HS-27A (cell line): ENCODE data around the gene SPATA16.
"Not testable (repeated sequence)": the region's sequence is repeated elsewhere in the genome, so short reads cannot be mapped to it uniquely, and the experiment has no call there.

Experiments
- DNase-seq: peaks from one replicate; pipeline ENCODE4 v3.0.0-alpha.2; 2012; ENCODE audit warnings: low read depth, missing footprints

SPATA16 gene

DNA sequence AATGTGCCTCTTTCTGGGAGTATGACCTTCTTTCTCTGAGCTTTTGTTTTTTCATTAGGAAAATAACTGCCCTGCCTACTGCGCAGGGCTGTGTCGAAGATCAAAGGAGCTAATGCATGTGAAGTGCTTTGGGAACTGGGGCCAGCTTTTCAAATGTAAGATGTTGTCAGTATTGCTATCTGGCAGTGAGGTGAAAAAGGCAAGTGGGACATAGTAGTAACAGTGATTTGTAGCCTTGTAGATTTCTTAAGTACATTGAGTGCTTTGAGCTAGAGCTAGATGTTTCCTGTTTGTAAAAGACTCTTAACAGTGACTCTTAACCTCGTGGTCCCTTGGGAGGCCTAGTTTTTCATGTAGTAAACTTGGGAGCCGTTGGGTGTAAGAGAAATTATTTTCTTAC is 264.0 kb downstream of the SPATA16 start:
- DNase-seq, result no peak

DNA sequence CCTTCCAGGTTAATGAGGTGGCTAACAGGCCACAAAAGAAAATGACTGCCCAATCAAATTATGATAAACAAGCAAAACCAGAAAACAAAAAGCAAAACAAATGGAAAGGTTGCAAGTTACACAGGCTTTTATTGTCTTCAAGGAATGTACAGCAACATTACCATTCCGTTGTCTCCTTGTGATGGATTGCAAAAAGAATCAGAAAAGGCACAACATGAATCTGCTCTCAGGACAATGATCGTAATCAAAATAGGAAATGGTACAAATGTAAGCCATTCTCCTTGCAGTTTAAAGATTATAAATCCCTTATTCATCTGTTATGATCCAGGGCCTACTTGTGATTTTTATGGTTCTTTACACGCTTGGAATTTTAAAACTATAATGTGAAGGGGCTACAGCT is 264.7 kb downstream of the SPATA16 start:
- DNase-seq, result no peak

DNA sequence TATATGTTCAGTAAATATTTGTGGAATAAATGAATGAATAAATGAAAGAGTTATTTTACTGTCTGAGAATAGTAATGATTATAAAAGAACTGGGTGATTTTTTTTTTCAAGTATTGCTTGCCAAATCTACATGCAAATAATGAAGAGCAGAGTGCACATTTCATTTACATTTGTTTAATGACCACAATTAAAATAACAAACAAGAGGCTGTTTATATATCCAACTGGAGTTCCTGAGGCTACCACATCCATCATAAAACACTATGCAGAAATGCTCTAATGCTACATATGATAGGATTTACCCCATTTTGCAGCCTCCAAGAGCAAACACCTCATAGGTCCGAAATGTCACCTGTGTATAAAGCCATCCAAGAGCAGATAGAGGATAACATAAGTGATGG is 266.0 kb downstream of the SPATA16 start:
- DNase-seq, result no peak

DNA sequence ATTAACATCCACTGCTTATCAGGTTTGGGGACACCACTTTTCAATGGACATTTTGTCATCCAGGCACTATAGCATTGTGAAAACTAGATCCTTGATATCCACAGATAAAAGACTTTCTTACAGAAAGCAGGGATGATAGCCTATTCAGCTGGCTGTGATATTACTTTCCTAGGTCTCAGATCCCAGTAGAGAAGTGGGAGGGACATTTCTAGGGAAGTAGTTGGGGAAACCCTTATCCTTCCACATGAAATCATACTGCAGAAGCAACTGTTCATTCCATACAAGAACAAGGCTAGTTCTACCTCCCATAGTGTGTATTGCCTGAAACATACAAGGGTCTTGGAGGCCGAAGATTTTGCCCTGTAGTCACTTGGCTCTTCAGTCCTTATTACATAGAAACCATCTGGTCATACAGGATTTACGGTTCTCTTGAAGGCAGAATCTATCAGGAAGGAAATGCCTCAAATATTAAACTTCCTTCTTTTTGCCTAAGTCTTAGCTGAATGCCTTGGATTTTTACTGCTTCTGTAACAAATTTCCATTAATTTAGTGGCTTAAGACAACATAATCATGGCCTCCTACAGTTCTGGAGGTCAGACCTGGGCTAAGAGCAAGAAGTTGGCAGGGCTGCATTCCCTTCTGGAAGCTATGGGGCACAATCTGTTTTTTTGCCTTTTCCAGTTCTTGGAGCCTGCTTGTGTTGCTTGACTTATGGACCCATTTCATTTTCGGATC is 271.1 kb downstream of the SPATA16 start:
- DNase-seq, result no peak

DNA sequence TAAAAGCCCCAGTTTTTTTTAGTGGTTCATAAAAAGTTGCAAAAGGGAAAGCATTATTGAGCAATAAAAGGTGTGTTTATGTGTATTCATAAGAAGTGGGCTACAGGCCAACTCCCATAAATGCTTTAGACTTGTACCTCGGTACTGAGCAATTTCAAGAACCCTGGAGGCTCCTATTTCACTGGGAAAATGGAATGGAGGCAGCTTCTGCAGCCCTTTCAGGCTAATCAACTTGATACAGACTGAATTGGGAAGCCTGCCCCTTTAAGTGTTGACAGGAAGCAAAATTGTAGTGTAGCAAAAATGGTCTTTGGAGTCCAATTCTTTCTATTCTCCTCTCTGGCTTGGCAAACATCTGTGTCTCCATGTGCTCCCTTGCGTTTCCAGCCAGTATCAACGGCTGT is 271.7 kb downstream of the SPATA16 start:
- DNase-seq, result no peak

DNA sequence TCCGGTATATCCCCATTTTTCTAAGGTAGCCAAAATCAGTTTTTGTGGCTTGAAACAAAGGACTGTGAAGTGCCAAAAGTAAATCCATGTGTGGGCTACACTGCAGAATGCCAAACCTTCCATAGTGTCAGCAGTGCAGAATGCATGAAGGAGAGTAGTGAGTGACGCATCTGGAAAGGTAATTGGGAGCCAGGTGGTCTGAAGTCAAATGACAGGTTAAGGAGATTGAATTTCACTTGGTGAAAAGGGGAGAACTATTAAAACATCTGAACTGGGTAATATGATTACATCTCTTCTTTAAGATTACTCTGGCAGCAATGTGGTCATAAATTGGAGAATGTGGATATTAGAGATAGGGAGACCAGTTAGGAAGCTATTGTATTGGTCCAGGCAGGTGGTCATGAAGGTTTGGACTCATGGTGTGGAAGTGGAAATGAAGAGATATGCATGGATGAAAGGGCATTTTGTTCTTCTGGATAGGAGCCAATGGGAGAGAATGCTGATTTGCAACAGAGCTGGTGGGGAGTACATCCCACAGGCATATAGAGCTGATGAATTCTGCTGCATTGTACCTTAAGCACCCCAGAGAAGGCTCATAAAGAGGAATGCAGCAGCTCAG is 272.3 kb downstream of the SPATA16 start:
- no peak for DNase-seq

DNA sequence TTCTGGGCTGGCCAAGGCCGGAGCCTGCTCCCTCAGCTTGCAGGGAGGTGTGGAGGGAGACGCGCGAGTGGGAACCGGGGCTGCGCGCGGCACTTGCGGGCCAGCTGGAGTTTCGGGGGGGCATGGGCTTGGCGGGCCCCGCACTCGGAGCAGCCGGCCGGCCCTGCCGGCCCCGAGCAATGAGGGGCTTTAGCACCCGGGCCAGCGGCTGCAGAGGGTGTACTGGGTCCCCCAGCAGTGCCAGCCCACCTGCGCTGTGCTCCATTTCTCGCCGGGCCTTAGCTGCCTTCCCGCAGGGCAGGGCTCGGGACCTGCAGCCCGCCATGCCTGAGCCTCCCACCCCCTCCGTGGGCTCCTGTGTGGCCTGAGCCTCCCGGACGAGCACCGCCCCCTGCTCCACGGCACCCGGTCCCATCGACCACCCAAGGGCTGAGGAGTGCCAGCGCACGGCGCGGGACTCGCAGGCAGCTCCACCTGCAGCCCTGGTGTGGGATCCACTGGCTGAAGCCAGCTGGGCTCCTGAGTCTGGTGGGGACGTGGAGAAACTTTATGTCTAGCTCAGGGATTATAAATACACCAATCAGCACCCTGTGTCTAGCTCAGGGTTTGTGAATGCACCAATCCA is 274.2 kb downstream of the SPATA16 start:
- DNase-seq, result not testable (repeated sequence)

DNA sequence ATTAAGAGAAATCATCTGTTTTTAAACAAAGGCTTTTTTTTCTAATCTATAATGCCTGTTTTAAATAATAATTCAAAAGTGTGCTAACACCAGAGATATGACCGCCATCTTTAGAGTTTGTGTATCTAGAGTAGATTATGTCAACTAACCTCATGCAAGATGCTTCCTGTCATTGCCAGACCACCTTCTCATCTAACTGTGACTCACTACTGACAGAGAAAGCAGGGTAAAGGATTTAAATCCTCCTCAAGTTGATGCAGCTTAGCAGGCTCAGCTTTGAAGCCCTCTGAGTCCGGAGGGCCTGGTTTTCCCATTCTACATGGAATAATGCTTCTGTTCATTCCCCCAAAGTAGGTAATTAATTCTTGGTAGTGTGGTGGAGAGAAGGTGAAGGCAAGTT is 282.0 kb downstream of the SPATA16 start:
- no peak for DNase-seq

DNA sequence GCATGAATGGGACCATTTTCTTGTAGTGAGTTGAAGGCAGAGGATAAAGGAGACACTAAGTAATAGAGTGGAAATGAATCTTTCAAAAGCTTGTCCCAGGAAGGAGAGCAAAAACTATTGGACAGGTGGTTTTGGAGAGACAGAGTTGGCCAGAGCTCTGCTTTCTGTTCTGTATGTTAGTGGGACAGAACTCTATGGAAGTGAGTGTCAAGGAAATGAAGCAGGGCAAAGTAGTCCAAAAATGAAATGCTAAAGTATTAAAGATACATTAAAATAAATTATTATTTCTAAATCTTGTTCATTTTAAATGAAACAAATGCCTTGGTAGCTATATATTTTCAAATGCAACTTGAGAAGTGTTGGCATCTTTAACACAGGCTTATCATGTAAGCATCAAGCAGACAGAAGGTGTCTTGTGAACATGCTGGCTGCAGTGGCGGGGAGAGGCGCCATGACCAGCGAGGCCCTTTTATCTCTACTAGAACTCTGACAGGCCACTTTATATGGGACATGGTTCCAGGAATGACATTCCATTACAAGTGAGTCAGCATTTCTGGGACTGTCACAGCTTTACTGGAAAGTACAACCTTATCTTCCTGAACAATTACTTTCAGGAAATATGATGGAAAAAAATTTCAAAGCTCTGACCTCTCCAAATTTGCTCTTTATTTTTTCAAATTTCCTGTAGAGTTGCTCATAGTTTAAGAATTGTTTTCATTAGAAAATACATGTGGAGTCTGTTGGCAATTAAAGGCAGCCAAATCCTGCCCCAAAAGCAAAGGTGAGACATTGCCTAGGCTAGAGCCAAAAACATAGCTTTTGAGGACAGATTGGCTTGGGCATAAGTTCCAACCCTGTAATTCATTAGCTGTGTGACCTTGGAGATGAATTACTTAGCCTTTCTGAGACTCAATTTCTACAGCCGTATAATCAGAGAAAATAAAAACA is 284.0 kb downstream of the SPATA16 start:
- no peak for DNase-seq

DNA sequence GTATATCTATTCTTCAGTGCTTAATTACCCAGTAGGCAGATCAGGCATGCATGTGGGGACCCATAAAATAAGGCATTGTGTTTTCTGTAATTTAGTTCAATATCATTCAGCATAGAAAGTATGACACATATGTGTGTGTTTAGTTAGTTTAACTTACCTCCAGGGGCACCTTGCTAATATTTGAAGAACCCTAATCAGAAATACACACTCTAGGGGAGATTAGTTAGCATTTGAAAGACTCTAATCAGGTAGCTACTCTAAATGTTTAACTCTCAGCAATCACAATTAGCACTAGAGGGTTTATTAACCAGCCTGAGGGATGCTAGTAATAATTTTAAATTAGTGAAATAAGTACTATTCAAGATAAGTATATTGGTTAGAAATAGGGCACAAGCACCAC is 286.0 kb downstream of the SPATA16 start:
- no peak for DNase-seq

DNA sequence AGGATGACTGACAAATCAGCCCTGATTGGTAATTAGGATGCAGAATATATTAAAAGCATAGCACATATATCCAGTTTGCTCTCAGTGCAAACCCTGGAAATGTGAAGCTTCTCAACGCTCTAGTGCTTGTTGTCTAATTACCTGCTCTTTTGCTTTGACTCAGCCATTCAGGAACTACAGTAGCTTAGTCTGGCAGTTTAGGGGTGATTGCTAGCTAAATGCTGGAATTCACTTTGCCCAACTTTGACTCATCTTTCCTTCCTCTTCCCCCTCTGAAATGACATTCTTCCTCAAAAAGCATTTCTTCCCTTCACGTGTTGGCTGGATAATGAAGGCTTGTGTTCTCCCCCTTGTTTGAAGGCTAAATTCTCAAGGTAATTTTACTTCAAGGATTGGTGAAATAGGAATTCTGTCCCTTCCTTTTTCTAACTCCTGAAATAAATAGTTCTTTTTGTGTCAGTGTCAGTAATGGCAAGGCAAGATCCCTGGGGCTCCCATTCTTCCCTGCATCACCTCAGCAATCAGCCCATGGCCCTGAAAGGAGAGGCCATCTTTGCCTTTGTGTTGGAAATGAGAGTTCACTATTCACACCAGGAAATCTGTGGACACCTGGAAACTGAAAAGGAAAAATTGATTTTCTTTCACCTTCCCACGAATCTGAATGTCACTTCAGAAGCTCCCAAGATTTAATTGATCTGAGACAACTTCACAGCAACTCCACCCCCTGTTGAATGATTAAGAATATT is 286.9 kb downstream of the SPATA16 start:
- DNase-seq, result no peak

DNA sequence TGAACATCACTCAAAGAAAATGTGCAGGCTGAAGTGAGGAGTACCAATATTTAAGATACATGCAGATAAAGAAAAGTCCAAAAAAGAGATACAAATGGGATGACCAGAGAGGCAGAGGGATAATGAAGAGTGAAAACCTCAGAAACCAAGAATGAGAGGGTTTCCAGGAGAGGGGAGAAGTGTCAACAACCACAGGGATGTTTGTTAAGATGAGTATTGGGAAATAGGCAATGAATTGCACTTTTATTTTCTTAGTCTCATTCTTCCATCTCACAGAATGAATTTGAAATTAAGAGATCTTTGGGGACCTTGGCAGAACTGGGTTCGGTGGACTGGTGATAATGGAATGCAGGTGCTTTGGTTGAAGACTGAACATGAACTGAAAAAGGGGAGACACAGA is 288.0 kb downstream of the SPATA16 start:
- no peak for DNase-seq

DNA sequence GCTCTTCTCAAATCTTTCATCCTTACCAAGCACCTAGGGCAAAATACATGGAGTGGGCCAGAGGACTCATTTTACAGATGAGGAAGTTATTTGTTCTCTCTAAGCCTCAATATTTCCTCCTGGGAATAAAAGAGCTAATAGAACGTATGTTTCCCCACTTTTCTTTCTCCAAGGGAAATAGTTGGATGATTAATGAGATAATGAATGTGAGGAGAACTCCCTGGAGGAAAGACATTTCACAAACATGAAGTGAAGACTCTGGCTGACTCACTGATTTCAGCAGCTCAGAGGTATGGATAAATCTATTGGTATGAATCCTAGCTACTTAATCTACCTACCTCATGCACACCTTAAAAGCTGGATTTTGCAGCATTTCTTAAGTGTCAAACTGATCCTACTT is 292.1 kb downstream of the SPATA16 start:
- no peak for DNase-seq

DNA sequence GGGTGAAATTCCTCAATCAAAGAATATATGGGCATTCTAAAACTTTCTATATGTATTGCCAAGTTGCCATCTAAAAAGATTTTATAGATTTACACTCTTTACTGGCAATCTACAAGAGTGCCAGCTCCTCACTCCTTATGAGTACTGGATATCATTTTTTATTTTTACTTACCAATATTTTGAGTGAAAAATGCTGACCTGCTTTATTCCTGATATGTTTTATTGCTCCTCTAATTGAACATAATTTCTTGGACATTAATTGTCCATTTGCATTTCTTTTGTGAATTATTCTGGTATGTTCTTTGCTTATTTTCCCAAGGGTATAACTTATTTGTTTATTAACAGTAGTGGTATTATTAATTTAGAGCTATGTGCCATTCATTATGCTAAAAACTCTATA is 293.7 kb downstream of the SPATA16 start:
- DNase-seq, result no peak

DNA sequence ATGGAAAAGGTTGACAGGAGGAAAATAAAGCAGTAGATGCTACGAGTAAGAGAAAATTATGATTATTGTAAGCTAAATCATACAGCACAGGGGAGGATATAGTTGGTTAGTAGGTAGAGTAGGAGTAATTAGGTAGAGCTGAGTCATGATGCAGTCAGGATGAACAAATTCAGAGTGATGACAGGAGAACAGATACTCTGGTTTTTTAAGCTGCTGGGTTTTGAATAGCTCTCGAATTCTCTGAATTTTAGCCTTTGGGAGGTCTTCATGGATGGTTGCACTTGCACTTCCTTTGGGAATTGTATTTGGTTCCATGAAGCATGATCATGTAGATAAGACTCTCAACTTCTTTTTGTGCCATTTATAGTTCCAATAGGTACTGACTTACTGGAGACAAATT is 294.3 kb downstream of the SPATA16 start:
- no peak for DNase-seq

DNA sequence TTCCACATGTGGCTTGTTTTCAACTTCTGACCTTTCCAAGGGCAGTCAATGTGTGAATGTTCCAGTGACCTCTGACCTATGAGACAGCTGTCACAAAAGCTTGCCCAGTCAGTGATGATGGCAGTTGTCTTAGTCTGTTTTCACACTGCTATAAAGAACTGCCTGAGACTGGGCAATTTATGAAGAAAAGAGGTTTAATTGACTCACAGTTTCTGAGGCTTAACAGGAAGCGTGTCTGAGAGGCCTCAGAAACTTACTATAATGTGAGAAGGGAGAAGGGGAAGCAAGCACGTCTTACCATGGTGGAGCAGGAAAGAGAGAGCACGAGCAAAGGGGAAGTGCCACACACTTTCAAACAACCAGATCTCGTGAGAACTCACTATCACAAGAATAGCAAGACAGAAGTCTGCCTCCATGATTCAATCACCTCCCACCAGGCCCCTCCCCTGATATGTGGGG is 294.9 kb downstream of the SPATA16 start:
- DNase-seq, result no peak

DNA sequence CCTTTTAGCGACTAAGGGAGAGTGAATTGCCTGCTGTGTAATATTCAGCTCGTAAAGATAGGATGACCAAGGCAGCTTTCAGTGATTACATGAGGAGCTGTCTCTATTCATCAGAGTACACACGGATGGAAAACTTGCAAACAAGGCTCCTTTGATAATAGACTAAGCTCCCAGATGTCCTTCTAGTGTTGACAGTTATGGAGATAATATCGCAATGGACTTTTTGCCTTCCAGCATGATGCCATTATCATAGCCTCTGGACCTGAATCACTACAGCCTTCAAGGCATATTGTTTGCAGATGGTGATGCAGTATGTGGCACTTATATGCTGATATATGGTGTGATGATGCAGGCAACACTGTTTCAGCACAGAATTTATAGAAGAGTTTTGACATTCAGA is 296.6 kb downstream of the SPATA16 start:
- DNase-seq, result no peak

DNA sequence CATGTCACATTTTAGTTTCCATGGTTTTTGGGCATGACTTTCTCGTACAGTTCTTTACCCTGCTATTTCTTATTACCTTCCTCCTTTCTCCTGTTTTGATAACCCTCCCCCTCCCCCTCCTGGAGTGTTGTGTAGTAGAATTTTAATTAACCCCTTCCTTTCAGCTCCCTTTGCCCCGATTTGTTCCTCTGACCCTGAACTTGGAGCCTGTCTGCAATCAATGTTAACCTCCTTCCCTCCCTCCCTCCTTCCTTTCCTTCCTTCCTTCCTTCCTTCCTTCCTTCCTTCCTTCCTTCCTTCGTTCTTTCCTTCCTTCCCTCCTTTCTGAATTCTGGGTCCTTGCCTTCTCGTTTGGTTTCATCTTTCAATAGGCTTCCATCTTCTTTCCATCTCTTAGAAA is 300.1 kb downstream of the SPATA16 start:
- DNase-seq, result no peak

DNA sequence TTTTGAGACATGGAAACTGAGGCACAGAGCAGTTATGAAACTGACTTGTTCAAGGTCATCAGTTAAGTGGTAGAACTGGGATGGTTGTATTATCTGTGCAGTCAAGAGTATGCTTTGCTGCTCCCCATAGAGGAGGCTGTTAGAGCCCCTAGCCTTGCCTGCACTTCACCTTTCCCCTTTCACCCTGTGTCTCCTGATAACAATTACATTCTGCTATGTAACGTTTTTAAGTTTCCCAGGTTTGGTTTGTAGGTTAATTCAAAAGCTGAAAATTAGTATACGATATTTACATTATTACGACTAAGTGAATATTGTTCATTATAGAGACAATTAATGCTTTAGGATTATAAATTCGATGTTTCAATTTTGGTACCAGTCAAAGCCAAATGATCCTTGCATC is 300.6 kb downstream of the SPATA16 start:
- no peak for DNase-seq

DNA sequence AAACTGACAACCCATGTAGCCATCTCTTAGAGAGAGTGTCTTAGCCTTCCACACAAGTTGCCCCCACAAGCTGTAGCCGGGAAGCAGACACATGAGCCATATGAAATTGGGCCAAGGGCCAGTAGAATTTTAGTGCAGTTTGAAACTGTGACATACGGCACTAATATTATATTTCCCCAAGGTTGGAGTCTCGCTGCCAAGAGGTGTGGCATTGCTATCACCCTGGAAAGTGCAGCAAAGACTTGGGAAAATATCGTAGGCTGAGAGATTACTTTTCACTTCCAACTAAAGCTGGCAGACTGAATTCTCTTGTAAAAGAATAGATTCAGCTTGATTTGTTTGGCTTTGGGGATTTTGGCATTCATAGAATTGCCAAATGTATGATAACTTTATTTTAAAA is 301.4 kb downstream of the SPATA16 start:
- no peak for DNase-seq
